ENCODE results near the gene MYH15.

Gene MYH15

GRCh38 chr3:108420926-108421325, 89.5 kb downstream of the MYH15 start:
- H3K4me3 ChIP-seq (ENCODE audit: low read depth, low read length), result no peak overlapping the region

DNA sequence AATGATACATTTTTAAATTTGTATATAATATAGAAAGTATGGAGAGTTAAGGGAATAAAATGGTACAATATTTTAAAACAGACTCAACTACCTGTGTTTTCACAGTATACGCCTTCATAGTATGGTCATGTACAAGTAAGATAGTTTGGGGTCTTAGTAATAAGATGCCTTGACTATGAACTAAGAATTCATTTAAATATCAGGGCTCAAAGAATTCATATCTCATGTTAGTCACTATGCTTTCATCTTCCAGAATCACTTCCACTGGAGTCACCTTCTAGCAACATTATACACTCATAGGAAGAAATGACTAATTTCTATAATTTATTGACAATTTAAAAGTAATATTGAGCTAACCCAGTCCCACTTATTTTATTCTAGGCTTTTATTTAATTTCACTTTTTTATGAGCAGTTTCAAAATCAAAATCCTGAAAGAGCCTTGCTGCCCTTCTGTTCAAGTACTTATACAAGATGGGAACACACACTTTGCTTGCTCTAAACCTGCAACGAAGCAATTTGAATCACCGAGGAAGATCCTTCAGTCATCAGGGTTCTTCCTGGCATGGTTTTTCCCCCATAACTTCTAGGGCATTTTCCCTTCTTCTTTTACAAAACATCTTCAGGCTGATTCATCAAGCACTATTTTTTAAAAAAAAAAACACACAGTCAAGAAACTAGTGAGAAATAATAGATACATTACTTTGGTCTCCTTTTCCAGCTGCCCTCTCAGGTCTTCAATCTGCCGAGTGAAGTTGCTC, 94.1 kb downstream of the MYH15 start:
- no peak overlapping the region for H3K4me3 ChIP-seq (ENCODE audit: low read depth, low read length)

DNA sequence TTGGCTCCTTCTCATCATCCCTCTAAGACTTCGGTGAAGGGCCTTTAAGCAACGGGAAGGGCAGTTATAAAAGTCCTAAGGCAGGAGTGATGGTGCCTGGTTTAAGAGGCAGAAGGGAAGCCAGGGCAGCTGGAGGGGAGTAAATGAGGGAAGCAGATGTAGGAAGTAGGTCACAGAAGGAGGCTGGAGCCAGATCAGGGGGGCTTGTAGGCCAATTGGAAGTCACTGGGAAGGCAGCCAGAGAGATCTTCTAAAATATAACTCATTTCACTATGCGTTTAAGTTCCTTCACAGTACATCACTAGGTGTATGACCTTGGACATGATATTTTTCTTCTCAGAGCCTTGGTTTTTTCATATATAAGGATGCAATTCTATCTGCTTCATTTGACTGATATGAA, 94.7 kb downstream of the MYH15 start:
- H3K4me3 ChIP-seq (ENCODE audit: low read depth, low read length), result no peak overlapping the region

DNA sequence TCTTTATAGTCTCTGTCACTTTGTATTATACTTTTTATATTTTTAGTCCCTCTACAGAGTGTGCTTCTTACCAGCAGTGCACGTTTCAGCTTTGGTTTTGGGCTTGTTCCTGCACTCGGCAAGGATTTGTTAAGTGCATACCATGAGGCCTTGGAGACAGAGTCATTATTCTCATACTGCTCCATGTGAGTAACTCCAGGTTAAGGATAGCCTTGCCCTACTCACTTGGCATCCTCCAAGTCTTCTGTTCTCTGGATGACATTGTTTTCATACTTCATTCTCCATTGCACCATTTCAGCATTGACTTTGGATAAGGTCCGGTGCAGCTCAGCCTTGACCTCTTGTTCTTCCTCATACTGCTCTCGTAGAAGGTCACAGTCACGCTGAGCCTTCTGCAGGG, 96.4 kb downstream of the MYH15 start:
- no peak overlapping the region for H3K4me3 ChIP-seq (ENCODE audit: low read depth, low read length)

GRCh38 chr3:108412121-108412750, 98.2 kb downstream of the MYH15 start:
- H3K4me3 ChIP-seq (ENCODE audit: low read depth, low read length), result no peak overlapping the region

- H3K4me3 ChIP-seq (ENCODE audit: low read depth, low read length), result no peak overlapping the region
These were observed 99.8 kb downstream of the MYH15 start for GRCh38 chr3:108410531-108410984.

- no peak overlapping the region for H3K4me3 ChIP-seq (ENCODE audit: low read depth, low read length)
These were observed 100.6 kb downstream of the MYH15 start for GRCh38 chr3:108409800-108410178.

- no peak overlapping the region for H3K4me3 ChIP-seq (ENCODE audit: low read depth, low read length)
These were observed 101.3 kb downstream of the MYH15 start for GRCh38 chr3:108408883-108409799.

DNA sequence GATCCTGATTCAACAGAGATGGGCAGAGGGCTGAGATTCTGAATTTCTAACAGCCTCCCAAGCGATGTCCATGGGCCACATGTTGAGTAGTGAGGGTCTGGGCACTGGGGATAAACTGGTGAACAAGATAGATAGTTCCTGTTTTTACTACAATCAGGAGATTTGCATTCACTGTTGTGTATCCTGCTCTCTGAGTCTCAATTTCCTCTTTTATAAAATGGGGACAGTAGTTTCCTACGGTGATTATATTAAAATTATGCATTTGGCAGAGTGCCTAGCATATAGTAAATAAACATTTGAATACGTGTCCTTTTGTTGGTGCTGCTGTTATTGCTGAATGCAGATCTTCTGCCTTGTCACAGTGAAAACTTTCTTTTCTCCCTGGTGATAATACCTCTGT, 102.5 kb downstream of the MYH15 start:
- no peak overlapping the region for H3K4me3 ChIP-seq (ENCODE audit: low read depth, low read length)

DNA sequence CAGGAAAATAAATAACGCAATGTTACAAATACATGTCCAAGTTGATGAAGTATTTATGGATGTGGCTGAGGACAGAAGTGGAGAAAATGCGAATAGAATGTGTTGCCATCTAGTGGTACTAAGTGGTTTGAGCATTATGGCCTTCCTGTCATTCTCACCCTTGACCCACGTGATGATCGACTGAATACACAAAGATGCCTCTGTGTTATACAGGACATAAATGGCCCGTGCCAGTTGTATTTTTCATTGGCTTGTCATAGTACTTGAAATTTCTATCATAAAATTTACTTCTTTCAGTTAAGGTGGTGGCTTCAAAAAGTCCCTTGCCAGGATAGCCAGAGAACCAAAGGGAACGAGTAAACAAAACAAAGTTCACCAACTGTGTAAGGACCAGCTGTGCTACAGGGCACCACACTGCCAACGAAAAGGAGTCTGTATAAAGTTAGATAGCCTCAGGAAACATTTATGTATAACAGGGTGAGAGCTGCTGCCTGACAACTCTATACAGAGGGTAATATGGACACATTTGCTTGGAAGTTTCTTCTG, 103.7 kb downstream of the MYH15 start:
- no peak overlapping the region for H3K4me3 ChIP-seq (ENCODE audit: low read depth, low read length)

DNA sequence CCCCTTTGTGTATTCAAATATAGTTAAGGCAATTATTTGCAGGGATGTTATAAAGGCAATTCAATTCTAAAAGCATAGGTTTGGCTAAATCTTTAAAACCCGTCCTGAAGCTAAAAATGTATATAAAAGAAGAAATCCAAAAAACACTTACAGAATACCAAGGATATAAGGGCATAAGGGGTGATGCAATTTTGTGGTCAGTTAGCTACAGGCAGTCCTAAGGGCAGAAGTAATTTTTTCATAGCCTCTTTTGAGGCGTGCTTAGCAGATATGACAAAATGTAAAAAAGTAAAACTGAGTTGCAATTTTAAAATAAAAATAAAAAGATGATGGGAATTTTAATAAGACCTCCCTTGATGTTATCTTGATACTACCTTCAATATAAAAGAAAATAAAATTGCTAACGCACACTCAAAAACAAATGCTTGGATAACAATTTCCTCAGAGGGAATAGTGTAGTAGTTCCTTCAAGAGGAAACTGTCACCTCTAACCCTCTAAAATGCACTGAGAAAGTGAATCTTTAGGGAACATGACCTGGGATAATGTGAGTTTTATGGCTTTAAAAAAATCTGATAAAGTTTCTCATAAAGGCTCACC, 104.2 kb downstream of the MYH15 start:
- no peak overlapping the region for H3K4me3 ChIP-seq (ENCODE audit: low read depth, low read length)

GRCh38 chr3:108404368-108404767, 106.0 kb downstream of the MYH15 start:
- H3K4me3 ChIP-seq (ENCODE audit: low read depth, low read length), result no peak overlapping the region

DNA sequence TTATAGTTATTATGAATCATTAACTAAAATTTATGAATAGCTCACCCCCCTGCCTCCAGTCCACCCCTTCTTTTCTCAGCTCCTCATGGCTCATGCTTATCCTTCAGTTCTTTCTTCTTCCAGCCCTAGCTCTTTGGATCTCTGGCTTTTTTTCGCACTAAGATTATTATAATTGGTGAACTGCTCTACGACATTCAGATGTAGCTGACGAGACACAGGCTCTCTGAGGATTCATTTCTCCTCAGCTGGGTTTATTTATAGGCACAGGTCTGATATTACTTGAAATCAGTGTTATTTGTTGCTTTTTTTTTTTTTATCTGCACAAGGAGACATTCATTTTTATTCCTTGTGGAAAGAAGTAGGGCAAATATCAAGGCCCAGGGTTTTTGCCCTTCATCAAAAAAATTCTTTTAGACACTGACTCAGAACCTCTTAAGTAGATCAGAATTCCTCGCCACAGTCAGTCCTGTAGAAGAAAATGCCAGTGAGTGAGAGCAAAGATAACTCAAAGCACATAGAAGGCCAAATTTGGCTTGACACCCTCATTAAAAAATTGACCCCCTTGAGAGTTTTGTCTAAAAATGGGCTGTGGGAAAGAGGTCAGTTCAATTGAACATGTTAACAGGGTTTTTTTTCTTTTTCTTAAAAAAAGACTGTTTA, 106.6 kb downstream of the MYH15 start:
- H3K4me3 ChIP-seq (ENCODE audit: low read depth, low read length), result no peak overlapping the region

- no peak overlapping the region for H3K4me3 ChIP-seq (ENCODE audit: low read depth, low read length)
These were observed 107.2 kb downstream of the MYH15 start for GRCh38 chr3:108403198-108403597.

DNA sequence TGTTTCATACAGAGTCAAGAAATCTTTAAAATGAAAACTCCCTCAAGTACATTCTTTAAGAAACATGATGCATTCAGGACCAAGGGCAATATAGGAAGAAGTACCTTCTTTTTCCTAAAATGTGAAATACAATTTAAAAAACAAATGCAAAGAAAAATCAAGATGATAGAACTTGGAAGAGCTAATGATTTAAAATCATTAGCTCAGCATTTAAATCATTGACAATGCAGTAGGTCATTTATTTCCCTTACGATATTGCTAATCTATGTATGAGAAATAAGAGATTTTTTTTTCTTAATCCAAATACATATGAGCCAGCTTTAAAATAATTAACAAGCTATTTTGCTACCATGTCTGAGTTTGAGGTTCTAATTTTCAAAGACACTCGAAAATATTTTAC, 108.6 kb downstream of the MYH15 start:
- no peak overlapping the region for H3K4me3 ChIP-seq (ENCODE audit: low read depth, low read length)

- H3K4me3 ChIP-seq (ENCODE audit: low read depth, low read length), result no peak overlapping the region
These were observed 111.9 kb downstream of the MYH15 start for GRCh38 chr3:108398510-108398909.

DNA sequence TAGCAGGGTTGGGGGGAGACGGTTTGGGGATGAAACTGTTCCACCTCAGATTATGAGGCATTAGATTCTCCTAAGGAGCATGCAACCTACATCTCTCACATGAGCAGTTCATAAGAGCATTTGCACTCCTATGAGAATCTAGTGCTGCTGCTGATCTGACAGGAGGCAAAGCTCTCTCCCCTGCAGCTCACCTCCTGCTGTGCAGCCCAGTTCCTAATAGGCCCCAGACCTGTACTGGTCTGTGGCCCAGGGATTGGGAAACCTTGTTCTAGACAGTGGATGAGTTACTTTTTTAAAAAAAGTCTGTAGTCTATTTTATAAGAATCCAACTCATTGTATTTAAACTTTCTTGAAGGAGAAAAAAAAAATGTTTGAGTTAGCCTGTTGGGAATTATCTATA, 114.1 kb downstream of the MYH15 start:
- H3K4me3 ChIP-seq (ENCODE audit: low read depth, low read length), result no peak overlapping the region

- H3K4me3 ChIP-seq (ENCODE audit: low read depth, low read length), result no peak overlapping the region
These were observed 115.8 kb downstream of the MYH15 start for GRCh38 chr3:108394563-108394962.

- no peak overlapping the region for H3K4me3 ChIP-seq (ENCODE audit: low read depth, low read length)
These were observed 116.4 kb downstream of the MYH15 start for GRCh38 chr3:108394016-108394415.

DNA sequence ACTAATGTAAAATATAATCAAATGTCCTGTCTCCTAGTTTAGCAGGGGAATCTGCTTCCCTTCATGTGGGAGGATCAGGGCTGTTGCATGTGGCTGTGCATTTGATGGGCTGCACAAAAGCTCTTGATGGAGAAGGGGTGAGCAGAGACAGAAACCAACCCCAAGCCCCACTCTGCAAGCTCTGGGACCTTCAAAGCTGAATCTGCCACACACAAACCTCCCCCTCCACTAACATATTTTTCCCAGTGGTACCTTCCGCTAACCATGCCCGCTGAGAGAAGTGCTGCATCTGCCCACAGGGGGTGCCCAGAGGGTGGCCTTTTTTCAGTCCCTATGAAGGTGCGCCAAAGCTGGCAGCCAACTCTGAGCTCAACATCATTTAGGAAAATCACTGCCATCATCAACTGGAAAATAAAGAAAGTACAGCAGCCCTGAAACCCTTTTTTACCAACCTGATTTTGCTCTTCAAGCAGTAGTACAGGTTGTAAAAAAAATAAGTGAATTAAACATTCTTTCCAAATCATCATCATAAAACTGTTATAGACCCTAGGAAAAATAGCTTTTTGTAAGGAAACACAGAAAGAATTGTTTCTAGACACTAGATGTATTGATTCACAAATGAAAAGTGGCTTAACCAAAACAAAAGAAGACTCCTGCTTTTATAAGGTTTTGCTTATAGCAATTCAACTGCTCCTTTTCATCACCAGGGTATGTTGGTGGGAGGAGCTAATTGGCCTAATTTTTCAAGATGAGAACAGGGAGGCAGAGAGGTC, 117.1 kb downstream of the MYH15 start:
- no peak overlapping the region for H3K4me3 ChIP-seq (ENCODE audit: low read depth, low read length)
